NK-92 treated with Interleukin-12 subunit alpha and Interleukin-12 subunit beta, amount 100 ng/mL, for 24 hours (cell line): ENCODE results near the gene SEC14L5.

ENCODE experiments used
- DNase-seq: peaks from one replicate; lab custom pipeline; 2025; lab: John Stamatoyannopoulos, UW

Gene SEC14L5

DNA sequence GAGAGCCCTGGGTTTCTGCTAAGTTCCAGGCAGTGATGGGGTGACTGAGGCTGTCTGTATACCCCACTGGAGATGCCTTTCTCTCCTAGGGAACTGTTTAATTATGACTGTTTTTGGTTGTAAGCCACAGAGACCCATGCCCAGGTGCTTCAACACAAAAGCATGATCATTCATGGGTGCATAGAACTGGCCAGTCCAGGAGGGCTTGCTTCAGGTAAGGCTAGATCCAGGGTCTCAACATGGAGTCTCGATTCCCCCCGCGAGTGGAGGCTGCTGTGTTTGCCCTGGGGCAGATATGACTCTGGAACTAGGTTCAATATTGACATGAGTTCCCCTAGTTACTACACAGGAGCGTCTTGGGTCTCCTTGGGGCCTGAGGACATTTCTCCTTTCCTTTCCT is 57.8 kb downstream of the SEC14L5 start:
- no peak for DNase-seq

DNA sequence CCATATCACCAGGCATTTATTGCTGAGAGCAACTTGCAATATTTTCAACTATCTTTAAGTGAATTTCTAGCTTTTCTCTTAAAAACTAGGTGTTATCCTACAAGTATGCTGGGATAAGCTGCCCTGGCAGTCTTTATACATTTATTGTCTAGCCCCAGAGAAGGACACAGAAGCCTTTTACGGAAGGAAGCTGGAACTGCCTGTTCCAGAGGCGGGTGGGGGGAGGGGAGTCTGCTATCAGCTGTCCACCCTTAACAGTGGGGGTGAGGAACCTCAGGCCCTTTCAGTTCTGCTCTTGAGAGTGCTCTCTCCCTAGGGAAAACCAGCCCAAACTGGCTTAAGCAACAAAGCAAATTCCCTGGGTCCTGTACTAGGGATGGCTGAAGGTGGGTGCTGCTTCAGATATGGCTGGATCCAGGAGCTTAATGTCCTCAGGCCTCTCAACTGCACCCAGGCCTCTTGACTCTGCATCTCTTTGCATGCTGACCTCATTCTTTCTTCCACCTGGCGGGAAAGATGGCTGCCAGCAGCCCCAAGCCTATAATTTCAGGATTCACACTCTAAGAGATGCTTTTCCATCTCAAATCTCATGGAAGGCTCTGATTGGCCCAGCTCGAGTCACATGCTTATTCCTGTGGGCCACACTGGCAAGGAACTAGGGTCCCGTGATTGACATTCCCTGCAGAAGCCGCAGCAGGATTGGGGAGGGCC is 59.0 kb downstream of the SEC14L5 start:
- no peak for DNase-seq

DNA sequence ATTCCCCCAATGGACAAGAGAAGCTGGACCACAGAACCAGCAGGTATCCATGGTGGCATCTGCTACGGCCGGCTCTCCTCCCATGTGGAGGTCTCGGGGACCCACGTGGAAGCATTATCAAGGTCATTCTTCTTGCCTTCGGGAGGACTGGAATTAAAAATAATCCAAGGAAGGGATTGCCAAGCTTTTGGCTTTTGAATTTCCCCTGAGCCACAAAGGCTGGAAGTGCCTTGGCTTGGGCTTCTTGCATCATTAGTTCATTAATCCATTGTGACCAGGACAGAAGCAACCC is 59.5 kb downstream of the SEC14L5 start:
- no peak for DNase-seq

DNA sequence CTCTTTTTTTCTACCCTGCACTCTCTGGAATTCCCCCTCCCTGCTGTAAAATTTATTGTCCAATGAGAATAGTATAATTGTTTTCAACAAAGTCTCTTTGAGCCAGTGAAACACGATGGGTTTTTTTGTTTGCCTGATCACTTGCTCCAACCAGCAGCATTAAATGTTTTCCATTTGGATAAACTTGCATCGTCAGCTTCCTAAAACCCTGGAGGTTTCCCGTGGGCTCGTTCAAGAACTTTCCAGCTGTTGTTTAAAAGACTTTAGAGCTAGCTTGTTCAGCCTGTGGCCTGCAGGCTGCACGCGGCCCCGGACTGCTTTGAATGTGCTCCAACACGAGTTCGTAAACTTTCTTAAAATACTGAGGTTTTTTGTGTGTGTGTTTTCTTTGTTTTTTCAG is 60.7 kb downstream of the SEC14L5 start:
- no peak for DNase-seq

DNA sequence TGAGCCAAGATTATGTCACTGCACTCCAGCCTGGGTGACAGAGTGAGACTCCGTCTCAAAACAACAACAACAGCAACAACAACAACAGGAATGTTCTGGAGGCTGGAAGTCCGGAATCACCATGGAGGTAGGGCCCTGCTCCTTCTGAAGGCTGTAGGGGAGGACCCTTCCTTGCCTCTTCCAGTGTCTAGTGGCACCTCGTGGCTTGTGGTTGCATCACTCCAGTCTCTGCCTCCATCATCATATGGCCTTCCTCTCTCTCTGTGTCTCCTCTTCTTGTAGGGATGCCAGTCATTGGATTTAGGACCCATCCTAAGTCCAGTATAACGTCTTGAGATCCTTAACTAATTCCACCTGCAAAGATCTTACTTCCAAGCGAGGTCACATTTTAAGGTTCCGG is 61.6 kb downstream of the SEC14L5 start:
- DNase-seq = no peak

DNA sequence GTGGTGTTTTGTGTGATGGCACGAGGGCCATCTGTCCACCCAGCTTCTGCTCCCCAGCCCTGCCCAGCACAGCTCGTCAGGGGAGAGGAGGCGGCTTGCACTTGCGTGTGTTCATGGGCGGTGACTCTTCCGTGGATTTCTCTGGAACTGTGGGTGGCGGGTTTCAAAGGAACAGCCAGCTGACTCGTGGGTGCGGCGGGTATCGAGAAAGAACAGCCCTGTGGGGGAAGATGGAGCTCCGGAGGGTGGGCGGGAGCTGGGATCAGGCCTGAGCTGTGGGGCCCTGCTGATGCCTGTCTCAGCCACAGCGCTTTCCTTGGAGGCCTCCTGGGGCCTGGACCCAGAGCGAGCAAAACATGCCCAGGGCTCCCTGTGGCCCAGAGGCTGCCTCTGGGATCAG is 62.4 kb downstream of the SEC14L5 start:
- no peak for DNase-seq

DNA sequence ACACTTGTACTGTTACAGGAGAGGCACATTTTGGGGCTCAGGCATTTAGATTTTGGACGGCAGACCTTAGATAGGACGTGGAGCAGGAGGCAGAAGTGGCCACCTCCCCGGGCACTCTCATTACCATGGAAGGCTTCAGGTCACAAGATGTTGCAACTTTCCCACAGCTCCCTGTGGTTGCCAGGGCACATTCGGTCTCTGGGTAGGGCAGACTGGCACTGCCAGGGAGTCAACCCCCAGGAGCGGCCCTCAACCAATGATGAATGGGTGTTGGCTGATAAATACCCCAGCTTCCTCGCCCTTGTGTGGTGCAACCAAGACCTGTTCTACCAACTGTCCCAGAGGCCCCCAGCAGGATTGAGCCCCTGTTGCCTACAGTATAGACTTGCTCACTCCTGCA is 64.4 kb downstream of the SEC14L5 start:
- no peak for DNase-seq

DNA sequence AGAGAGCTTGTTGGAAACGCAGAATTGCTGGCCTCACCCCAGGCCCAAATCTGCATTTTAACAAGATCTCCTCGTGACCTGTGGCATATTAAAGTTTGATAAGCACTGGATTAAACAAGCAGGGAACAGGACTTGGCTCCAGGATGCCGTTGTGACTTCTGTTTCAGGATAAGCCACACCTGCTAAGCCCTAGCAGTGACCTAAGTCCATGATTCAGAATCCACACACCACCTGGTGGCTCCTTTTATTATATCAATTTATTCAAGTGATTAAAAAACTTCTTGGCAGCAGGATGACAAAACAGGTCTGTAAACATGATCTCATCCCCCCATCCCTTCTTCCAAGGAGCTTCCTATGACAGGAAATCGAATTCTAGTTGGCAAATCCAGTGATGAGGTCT is 66.5 kb downstream of the SEC14L5 start:
- DNase-seq = no peak

DNA sequence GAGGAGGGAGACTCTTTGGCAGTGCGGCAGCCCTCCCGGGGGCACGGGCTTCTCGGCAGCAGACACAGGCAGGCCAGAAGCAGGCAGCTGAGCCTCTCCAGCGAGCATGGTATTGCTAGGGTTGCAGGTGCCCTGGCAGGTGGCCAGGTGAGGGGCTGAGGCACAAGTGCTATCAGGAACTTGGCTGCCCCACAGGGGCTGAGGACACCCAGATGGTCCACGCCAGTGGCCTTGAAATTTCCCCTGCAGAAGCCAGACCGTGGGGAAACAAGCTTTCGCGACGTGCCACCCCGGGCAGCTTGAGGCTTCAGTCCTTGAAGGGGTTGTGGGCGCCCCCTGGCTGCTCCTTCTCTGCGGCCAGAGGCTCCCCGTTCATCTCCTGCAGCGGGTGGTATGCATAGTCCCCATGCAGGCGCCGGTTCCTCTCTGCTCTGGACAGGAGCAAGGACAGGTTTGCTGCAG is 67.1 kb downstream of the SEC14L5 start:
- DNase-seq = no peak

DNA sequence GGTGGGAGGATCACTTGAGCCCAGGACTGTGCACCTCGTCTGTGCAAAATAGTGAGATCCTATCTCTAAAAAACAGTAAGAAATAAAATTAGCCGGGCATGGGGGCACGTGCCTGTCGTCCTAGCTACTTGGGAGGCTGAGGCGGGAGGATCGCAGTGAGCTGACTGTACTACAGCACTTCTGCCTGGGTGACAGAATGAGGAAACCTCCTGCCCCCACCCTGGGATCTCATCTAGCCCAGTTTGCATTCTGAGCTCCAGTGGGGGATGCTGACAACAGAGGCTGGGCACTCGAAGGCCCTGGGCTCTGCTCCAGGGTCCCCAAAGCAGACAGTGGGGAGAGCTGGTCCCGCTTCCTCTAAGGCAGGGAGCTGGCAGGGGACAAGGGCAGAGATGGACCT is 68.5 kb downstream of the SEC14L5 start:
- no peak for DNase-seq

DNA sequence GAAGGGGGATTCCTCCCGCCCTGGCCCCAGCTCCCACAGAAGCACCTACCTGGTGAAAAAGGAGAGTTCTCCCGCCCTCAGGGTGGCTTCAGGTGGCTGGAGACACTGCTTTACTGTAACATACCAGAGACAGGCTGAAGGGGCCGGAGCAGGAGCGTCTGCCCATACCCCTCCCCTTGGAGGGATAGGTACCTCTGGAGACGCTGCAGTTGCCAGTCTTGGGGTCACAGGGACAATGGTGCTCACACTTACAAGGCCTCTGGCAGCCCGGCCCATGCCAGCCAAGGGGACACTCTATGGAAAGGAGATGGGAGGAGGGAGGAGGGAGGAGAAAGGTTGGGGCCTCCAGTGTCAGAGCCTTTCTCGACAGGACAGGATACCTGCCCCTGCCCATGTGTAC is 69.0 kb downstream of the SEC14L5 start:
- DNase-seq = no peak

DNA sequence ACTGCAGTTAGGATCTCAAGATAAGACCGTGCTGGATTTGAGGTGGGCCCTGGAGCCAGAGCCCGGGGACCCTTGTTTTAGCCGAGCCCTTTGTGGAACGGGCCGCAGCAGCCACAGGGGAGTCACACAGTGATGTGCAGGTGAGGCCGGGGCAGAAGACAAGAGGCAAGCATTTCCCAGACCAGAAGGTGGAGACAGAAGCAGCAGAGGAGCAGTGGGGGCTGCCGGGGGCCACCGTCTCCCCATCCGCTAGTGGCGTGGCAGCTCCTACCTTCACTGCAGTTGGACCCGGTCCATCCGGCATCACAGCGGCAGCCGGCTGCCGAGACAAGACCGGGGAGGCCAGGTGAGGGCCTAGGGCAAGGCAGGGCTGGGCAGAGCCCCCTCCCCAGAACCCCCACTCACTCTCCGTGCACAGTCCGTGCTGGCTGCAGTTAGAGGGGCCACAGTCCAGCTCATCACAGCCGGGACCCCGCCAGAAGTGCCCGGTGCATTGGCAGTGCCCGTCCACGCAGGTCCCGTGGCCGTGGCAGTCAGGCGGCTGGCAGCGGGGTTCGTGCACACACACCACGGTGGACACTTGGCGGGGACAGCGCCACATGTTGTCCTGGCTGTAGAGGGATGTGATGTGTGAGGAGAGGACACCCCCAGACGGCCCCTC is 69.6 kb downstream of the SEC14L5 start:
- no peak for DNase-seq

DNA sequence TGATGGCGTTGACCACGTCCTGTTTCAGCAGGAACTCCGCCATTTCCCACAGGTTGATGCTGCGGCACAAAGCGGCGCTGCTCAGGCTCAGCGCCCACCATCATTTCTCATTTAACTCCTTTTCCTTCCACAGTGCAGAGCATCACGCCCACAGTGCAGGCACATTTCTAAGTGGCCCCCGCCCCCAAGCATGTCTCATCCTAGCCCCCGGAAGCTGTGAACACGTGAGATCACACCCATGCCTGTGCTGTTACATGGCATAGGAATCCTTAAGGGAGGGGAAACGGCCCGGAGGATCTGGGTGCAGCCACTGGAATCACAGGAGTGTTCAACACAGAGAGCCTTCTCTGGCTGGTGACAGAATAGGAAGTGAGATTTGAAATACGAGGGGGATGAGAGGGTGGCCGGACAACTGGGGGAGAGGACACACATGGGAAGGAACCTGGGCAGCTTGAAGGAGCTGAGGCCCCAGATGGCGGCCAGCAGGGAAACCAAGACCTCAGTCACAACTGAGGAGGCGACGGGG is 70.9 kb downstream of the SEC14L5 start:
- no peak for DNase-seq

DNA sequence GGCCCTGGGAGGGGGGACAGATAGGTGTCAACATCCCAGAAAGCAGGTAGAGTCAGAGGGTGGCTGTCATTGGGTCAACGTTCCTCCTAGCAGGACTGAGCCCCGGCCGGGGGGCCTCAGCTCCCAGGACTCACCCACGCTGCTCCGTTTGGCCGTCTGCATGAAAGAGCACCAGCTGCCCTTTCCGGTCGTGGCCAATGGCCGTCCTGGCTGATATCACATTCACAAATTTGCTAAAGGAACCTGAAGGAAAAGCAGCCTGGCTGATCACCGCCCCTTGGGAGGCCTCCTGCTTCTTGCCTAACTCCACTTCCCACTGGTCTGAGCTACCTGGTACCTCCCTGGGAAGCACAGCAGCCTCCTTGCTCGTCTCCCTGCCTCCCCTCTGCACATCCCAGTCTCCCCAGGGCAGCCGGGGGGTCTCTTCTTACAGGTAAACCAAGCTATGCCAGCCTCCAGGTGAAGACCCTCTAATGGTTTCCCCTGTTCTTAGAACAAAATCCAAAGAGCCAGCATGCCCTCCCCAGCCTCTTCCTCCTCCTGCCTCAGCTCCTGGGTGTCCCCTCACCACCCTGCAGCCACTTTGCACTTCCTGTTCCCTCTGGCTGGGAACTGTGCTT is 72.2 kb downstream of the SEC14L5 start:
- no peak for DNase-seq

DNA sequence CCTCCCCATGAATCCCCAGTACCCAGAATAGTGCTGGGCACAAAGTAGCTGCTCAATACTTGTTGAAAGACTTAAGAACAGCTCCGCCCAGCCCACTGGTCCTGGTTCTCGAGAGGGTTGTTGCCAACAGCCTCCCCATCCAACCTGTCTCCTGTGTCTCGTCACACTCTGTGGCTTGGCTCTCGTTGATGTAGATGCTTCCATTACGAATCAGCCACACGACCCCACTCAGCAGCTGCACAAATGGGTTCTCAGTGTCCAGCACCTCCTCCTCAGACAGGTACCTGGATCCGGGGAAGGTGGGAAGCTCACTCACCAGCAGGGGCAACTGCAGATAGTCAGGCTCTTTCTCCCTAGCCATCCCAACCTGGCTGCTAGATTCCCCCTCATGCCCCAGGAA is 73.5 kb downstream of the SEC14L5 start:
- DNase-seq = no peak

DNA sequence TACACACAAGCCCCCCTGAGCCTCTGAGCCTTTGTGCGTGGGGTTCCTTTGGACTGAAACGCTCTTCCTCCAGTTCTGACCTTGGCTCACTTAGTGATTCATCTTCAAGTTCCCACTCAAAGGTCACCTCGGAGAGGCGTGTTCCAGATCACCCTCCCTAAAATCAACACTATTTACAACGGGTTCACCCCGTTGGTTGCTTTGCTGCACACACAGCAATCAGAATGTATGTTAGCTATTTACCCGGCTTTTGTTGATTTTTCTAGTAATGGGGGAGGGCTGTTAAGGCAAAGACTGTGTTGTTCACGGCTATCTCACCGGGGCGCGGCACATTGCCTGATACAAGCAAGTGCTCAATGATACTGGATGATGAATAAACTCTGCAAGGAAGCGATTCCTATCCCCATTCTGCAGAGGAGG is 74.6 kb downstream of the SEC14L5 start:
- no peak for DNase-seq

DNA sequence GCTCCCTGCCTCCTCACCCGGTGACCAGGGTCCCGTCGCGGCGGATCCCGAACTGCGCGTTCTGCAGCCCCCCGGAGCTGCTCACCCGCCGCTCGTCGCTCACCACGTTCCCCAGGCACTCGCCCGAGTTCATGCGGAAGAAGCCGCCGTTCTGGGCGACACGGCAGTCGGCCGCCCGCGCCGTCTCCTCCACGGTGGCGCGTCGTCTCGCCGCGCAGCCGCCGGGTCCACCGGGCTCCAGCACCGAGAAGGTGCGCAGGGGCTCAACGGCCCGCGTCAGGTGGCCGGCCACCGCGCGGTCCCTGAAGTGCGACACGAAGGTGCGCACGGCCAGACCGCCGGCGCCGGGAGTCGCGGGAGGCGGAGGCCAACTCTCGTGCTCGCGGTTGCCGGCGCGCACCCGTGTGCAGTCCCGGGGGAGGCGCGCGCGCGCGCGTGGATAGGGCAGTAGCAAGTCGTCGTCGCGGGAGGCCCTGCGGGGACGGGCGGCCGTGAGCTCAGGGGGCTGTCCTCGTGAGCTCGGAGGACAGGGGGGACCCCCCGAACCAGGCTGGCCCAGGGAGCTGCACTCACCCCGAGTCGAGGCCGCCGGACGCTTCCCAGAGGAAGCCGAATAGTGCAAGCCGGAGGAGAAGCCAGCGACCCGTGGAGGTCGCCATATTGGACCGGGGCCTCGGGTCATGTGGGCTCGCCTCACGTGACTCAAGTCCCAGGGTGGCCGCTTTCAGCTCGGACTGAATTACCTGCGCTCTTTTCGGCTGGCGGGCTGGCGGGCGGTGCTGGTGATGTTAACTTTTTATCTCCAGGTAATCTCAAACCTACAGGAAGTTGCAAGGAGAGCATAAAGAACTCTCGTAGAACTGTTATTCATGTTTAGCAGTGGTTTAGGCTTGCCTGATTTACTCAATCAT is 75.4 kb downstream of the SEC14L5 start, which contains the start of gene NAGPA:
Gene NAGPA (minus strand): TSS at position 680 of the 911 bp plus-strand sequence. CDS start 21 bp downstream, at position 659.
- peak; percentile 72 for DNase-seq

DNA sequence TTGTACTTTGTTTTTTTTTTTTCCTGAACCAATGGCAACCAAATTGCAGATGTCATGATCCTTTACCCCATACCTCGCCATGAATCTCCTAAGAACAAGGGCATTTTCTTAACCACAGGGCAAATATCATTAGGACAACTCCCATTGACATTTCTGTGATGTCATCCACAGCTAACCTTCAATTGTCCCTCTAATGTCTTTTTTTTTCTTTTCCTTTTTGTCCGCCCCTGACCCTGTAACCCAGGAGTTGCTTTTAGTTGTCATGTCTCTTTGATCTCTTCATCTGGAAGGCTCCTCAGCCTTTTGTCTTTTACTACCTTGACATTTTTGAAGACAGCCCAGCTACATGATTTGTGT is 76.0 kb downstream of the SEC14L5 start:
- DNase-seq = no peak

DNA sequence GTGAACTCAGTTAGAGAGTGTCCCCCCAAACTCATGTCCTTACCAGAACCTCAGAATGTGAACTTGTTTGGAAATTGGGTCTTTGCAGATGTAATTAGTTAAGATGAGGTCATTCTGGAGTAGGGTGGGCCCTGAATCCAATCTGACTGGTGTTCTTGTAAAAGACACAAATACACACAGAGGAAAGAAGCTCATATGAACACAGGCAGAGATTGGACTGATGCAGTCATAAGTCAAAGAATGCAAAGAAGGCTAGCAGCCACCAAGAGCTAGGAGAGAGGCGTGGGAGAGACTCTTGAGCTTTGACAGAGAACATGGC is 77.7 kb downstream of the SEC14L5 start:
- no peak for DNase-seq

DNA sequence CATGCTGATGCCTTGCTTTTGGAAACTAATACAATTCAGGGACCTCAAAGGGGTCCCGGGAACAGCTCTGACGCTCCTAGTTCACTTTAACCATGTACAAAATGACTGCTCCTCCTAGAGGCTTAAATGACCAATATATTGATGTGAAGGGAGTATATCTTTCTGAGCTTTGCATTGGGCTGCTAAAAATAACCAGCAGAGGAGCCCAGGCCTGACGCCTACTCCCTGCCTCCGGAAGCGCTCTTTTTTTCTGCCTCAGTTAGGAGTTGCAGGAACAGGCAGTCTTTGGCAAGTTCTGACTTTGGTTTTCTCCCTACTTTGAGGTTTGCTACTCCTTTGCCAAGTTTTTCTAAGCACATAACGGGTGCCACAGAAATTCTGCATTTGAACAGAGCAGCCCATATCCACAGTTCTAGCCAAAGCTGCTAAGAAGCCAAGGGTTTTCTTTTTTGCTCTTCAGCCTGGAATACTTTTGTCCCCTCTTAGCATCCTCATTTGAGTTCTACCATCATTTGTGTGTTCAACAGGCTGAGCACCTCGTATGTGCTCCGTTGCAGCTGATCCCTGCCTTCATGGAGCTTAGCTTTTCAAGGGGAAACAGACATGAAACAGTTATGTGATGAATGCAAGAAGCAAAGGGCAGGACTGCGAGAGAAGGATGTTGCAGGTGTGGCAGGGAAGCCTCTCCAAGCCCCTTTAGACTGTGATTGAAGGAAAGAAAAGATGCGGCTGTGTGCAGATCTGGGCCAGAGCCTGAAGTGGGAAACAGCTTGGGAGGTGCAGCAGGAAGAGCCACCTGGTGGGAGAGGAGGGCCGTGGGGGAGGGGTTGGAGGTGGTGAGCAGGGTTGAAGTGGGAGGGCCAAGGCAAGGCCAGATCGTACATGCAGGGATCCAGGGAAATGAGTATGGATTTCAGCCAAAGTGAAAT is 78.4 kb downstream of the SEC14L5 start:
- no peak for DNase-seq

DNA sequence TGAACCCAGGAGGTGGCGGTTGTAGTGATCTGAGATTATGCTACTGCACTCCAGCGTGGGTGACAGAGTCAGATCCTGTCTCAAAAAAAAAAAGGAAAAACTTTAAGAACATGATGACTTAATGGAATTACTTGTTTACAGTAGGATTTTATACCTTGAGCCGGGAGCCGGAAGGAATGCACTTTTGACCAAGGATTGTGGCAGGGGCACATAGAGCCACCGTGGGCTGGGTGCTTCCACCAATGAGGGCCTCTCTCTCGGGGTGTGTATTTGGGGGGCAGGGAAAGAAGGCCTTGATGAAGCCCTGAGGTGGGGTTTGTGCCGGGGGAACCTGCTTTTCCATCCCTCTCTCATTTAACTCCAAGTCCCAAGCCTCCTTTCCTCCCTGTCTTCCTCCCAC is 82.3 kb downstream of the SEC14L5 start:
- no peak for DNase-seq
